NCI-H526 treated with DMSO at 0.1 percent for 48 hours (cell line): ENCODE results near the gene CYP1A1.
A peak's percentile ranks its signal among the peaks of the same experiment; 100 is the strongest.

Experiments
- DNase-seq: peaks from one replicate; lab custom pipeline; 2025; lab: John Stamatoyannopoulos, UW

CYP1A1 gene, protein sequence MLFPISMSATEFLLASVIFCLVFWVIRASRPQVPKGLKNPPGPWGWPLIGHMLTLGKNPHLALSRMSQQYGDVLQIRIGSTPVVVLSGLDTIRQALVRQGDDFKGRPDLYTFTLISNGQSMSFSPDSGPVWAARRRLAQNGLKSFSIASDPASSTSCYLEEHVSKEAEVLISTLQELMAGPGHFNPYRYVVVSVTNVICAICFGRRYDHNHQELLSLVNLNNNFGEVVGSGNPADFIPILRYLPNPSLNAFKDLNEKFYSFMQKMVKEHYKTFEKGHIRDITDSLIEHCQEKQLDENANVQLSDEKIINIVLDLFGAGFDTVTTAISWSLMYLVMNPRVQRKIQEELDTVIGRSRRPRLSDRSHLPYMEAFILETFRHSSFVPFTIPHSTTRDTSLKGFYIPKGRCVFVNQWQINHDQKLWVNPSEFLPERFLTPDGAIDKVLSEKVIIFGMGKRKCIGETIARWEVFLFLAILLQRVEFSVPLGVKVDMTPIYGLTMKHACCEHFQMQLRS

DNA sequence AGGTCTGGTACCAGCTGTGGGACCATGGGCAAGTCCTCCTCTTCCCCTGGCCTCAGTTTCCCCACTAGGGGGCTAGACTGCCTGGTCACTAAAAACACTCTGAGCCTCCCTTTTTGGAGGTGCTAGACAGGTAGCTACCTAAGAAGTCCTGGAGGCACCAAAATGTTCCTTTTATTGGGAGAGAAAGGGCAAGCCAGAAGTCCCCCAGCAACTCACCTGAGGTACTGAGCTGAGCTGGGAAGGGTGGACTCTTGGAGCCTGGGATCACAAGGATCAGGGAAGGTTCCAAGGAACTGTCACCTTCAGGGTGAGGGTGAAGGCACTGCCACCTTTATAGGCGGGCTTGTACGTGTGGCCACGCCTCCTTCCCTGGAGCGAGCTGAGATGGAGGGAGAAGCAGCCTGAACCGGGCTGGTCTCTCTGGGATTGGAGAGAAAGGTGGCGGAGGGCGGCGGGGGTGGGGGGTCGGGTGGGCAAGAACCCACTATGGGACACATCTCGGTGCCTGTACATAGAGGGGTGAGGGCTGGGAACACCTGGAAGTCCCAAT, at the start of gene CYP1A1:
TSS of gene CYP1A1 (minus strand) at position 304 of the 550 bp plus-strand sequence. CDS start 2,431 bp downstream, outside the sequence.
- DNase-seq = no peak

DNA sequence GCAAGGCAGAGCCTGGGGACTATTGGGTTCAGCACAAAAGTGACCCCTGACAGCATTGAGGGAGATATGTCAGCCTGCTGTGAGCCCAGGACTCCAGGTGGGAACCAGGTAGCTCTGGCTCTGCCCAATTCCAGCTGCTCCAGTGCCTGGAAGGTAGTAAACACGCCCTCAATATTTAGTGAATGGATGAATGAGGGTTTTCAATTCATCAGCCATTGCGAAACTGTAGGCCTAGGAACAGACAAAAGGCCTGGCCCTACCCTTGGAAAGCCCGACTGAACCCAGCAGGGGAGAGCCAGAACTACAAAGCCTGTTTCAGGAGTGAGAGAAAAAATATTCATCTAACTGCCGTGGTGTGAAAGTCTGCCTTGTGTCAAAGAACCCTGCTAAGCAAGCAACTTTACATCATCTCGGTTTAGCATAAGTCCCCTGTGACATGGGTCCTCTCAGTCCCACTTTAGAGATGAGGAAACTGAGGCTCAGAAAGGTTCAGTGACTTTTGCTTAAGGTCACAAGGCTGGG, 48.5 kb upstream of the CYP1A1 start:
- no peak for DNase-seq

DNA sequence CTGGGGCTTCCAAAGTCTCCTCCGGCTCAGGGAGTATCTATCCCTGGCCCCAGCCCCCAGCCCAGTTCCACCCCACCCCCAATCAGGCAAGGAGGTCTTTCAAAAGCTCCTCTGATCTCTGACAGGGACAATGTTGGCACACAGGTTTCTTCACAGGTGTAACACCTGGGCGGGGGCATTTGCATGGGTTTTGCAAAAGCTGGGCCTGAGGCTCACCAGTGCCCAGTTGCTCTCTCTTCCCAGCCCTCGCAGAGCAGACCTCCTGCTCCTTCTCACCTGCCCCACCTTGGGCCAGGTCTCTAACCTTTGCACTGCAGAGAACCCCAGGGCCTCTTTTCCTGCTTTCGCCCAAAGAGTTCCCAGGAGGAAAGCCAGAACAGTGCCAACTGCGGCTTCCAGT, 48.0 kb upstream of the CYP1A1 start:
- peak; percentile 43 for DNase-seq

DNA sequence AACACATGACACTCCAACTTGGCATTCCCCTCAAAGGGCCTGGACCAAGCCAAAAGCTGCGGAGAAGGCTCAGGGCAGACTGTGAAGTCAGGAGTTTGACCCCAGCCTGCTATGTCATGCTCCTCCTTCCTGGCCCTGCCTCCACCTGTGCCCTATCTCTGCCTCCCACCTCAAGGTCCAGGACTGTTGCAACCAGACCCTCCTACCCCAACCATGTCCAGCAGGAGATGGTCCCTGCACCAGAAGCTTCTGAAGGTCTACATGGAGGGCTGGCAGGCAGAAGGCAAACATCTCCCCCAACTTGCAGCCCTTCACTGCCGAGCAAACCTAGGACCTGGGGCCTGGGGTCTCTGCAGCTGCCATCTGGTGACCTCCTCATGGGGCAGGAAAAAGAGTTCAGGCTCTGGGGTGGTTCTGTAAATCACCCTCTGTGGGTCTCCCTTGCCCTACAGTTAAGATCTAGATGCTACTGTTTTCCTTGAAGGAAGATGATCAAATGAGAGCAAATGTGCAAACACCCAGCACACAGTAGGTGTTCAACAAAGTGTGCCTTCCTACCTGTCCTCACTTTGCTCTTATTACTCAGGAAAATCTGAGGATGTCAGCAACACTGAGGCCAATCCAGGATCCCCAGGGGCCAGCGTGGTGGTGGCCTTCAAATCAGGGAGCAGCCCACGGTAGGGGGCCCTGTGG, 45.0 kb upstream of the CYP1A1 start:
- no peak for DNase-seq

DNA sequence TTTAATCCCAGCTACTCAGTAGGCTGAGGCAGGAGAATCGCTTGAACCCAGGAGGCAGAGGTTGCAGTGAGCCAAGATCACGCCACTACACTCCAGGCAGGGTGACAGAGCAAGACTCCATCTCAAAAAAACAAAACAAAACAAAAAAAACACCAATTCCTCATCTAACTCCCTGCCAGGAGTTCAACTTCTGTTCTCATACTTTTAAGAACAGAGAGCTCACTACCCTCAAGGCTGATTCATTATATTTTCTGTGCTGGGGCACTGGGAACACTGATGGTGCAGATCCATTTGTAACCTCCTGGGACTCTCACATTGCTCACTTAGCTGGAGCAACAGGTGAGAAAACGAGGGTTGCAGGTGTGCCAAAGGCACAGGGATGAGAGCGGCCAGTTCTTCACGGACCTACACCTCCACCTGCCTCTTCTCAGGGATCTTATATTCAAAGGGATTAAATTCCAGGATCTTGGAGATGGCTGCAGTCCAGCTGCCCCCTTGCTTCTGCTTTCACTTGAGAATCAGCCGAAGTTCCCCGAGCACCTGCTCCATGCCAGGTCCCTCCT, 44.2 kb upstream of the CYP1A1 start:
- DNase-seq = no peak

DNA sequence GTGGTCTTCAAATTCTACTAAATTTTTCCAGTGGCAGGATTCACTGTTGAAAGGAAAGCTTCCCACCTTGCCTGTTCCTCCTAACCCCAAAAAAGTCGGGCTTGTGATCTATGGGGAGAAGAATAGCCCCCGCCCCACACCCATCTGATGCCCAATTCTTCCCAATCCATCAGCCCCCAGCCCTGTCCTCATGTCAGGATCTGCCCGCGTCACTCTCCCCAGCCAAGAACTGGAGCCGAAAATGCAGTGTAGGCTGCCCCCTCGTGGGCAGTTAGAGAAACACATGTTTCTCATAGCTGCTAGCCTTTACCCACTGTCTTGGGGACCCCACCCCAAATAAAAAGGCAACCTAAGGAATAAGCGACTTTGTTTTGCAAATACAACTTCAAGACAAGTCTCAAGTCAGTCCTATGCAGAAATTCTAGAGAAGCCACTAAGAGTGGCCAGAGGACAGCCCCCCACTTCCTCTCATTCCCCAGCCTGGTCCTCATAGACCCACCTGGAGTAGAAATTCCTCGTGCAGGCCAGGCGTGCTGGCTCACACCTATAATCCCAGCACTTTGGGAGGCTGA, 43.5 kb upstream of the CYP1A1 start:
- peak; percentile 33 for DNase-seq

DNA sequence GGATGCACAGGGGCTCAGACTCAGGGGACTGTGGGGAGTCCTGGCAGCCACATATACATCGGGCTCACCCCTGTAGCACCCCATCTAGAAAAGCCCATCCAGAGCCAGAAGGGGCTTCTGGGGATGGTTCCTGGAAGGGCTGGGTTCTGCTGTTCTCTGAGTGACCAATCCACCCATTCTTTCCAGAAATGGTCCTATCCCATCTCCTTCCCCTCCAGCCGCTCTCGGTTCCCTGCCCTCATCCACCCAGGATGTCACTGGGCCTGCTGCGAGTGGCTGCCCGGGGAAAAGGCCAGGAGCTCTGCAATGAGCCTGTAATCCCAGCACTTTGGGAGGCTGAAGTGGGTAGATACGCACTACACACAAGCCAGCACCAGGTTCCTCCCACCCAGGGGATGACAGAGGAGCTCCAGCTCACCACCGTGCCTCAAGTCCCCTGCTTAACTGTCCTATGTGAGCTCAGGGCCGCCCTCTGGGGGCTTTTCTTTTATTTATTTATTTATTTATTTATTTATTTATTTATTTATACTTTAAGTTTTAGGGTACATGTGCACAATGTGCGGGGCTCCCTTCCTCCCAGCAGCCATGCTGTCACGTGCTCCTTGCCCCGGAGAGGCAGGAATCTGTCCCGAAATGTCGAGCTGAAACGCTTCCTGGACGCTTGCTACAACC, 42.9 kb upstream of the CYP1A1 start:
- DNase-seq = no peak

DNA sequence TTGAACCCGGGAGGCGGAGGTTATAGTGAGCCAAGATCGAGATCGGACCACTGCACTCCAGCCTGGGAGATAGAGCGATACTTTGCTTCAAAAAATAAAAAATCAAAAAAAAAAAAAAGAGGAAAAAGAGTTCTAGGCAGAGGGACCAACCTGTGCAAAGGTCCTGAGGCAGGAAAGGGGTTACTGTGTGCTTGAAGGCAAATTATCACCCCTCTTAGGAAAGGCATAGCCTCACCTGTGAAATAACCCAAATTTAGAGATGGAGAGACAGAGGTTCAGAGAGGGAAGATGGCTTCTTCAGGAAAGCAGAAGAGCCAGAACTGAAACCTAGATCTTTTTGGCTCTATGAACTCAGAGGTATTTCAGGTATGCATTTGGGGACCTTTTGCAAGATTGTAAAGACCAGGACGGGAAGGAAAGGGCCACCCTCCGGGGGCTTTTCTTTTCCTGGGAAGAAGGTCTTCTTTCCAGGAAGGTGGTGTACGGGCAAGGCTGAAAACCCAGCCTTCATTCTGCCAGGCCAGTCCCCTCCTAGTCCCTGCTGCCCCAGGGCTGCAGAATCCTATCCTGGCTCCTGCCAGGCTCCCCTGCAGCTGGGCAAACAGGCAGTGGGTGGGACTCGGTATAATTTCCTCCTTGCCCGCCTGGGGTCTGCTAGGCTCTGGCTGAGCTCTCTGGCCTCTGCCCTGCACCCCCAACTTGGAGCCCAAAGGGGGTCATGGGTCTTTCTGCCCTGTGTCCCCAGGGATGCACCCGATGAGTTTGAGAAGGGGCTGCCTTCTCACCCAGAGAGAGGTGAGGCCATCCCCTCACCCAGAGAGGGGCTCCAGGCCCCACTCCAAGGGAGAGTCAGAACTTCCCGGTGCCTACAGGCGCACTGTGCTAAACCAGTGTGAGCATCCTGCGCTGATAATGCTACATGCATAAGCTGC, 42.1 kb upstream of the CYP1A1 start:
- no peak for DNase-seq

DNA sequence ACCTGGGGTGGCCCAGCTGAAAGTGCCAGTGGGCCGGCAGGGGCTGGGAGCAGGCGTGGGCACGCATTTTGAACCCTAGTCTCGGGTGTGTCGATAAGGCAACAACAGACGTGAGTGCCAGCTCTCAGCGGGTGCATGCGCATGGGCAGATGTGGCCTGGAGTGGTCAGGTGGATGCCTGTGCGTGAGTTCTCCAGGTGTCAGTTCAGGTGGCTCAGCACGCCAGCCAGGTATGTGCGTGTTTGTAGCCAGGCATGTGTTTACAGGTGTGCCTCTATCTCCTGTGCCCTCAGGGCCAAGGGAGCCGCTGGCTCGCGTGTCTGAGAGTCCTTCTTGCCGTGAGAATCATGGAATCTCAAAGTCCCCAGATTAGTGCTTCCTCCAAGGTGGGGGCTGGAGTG, 38.1 kb upstream of the CYP1A1 start:
- DNase-seq = no peak

DNA sequence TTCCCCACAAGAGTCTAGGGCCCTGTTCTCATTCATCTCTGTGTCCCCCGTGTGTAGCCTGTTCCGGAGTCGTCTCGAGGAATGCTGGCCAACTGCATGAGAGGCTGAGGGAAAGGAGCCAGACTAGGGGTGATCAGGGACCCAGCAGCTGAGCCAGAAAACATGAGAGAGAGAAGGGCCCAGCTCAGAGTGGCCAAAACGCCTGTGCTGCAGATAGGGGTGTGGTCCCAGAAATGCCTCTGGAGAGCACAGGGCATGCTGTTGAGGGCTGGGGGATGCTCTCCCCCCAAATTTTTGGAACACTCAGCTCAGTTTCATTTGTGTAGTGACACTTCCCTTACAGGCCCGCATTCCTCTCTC, 37.4 kb upstream of the CYP1A1 start:
- no peak for DNase-seq

DNA sequence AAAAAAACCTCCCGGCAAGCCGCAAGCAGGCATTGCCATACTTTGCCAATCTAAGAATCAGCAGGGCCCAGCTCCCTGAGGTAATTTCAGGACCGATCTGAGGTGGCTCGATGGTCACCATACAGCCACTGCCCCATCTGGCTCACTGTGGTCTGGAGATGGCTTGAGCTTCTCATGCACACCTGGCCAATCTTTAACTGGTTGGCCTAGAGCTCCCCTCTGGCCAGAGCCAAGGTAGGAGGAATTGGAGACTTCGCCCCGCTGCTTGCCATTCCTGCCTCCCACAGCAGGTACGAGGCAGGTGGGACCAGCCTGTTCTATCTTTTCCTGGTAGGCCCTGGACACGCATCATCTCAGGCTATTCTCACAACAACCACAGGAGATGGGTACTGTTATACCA, 33.4 kb upstream of the CYP1A1 start:
- no peak for DNase-seq

DNA sequence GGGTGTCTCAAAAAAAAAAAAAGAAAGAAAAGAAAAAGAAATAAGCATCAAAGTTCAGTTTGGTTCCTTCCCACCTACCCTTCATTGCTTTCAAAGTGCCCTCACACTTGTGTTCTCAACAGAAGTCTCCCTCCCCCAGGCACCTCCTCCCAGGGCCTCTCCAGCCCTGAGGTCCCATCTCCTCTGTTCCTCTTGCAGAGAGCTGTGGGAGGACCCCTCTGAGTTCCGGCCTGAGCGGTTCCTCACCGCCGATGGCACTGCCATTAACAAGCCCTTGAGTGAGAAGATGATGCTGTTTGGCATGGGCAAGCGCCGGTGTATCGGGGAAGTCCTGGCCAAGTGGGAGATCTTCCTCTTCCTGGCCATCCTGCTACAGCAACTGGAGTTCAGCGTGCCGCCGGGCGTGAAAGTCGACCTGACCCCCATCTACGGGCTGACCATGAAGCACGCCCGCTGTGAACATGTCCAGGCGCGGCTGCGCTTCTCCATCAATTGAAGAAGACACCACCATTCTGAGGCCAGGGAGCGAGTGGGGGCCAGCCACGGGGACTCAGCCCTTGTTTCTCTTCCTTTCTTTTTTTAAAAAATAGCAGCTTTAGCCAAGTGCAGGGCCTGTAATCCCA, 29.4 kb upstream of the CYP1A1 start:
- no peak for DNase-seq

DNA sequence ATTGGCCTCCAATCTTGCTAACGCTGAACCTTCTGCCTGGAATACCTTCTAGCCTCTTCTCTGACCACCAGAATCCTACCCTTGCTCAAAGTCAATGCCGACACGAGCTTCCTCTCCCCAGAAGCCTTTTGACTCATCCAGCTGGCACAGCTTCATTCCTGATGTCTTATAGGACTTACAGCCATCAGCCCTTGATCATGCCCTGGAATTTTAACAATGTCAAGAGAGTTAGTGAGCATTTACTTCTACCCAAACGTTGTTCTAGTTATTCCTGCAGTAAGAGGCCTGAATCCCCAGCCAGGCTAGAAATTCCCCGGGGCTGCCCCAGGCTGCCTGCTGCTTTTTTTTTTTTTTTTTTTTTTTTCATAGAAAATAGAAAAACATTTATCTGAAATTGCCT, 27.2 kb upstream of the CYP1A1 start:
- DNase-seq = no peak

DNA sequence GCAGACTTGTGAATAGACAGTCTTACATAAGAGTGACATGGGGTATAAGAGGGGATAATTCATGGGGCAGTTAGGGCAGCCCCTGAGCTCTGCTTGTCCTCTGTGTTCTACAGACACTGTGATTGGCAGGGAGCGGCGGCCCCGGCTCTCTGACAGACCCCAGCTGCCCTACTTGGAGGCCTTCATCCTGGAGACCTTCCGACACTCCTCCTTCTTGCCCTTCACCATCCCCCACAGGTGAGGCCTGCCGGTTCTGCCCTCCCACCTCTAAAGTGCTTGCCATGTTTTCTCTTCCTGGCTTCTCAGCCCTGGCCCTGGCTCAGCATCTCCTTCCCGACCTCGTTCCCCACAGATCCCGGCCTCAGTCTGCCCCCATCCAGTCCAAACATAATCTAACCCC, 26.7 kb upstream of the CYP1A1 start:
- no peak for DNase-seq

DNA sequence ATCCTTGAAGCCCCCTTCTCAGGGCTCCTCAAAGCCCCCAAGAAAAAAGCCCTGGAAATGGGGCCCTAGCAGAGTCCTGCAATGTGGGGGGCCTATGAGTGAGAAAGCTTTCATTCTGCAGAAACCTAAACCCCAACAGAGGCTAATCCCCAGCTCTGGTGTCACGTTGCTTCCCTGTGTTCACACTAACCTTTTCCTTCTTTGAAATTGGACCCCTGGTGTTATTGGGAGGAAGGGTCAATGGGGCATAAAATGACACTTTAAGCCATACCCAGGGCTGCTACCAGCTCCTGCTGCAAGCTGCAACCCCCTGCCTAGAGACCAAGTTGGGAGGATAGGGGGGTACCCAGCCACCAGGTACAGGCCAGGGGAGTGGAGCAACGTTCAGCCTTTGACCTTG, 25.4 kb upstream of the CYP1A1 start:
- DNase-seq = no peak

DNA sequence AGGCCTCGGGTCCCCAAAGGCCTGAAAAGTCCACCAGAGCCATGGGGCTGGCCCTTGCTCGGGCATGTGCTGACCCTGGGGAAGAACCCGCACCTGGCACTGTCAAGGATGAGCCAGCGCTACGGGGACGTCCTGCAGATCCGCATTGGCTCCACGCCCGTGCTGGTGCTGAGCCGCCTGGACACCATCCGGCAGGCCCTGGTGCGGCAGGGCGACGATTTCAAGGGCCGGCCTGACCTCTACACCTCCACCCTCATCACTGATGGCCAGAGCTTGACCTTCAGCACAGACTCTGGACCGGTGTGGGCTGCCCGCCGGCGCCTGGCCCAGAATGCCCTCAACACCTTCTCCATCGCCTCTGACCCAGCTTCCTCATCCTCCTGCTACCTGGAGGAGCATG, 24.5 kb upstream of the CYP1A1 start:
- DNase-seq = no peak

DNA sequence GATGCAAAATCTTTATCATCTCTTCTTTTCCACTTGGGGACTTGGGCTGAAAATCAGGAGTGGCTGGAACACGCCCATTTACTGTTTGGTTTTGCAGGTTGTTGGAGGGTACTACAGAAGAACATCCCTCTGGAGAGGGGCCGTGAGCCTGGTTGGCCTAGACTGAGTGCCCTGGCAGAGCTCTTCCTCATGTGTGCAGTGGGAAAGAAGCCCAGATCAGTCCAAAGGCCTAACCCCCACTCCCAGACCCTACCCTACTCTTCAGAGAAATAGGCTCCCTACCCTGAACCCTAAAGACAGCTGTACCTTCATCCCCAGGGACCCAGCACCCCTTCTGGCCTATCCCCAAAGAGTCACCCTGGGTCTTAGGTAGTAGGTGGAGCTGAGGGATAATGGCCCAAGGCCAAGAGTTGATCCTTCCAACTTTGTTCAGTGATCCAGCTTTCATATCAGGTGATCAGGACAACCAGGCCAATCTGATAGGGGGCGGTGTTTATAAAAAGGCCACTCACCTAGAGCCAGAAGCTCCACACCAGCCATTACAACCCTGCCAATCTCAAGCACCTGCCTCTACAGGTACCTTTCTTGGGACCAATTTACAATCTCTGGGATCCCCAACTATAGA, 23.1 kb upstream of the CYP1A1 start, which contains the start of gene CYP1A2:
TSS of gene CYP1A2 (plus strand) at position 524 of the 625 bp plus-strand sequence. CDS start 894 bp downstream, outside the sequence.
- no peak for DNase-seq

DNA sequence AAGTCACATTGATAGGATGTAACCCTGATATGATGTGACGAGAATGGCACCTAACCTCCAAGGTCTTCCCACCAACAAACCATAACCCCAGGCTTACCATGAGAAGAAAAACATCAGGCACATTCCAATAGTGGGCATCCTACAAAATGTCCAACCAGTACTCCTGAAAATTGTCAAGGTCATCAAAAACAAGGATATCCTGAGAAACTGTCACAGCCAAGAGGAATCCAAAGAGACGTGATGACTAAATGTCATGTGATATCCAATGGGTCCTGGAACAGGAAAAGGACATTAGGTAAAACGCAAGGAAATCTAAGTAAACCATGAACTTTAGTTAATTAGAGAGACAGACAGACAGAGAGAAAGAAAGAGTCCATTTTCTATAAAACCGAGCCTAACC, 21.1 kb upstream of the CYP1A1 start:
- DNase-seq = no peak

DNA sequence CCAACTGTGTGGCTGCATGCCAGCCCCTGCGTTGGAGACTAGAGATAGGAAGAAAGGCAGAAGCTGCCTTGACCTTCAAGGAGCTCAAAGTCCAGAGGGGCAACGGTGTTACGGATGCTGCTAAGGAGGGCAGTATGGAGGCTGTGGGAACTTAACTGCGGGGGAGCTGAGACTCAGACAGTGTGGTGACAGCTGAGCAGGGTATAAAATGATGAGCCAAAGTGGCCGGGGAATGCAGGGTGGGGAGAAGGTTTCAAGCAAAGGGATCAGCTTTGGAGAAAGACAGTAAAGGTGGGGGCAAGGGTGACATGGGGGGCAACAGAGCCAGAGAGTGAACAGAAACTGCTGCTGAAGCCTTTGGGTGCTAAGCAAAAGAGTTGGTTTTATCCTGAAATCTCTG, 17.1 kb upstream of the CYP1A1 start:
- DNase-seq = no peak
